Measurements from ENCODE around the gene MPHOSPH9. TPM values are rescaled to one million over a fixed set of nuclear protein-coding genes. Genes with fewer than 3 reads are reported as not detected.
A peak's percentile ranks its signal among the peaks of the same experiment; 100 is the strongest.

Gene MPHOSPH9
- total RNA-seq, 1 experiment from 2014 or later: 44.9 TPM

DNA sequence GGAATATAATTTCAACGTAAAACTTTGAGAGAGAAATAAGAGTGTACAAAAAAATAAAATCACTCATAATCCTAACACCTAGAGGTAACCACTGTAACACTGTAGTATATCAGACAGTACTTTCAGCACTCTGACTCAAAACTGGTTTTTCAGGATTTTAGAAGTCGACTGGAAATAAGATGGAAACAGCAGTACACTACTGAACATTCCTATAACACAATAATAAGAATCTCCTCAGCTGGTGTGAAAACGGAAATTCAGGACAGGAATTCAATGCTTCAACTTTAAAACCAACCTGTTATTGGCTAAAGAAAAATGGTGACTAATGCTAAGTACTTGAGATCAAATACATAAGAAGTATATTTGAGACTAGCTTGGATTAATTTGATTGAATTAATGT, 69.7 kb downstream of the MPHOSPH9 start:
- Histone ChIP-seq H3K27ac (ENCODE audit: low read depth, low read length) (no peak overlapping the region), H3K36me3 (ENCODE audit: control insufficient read depth in 1 of 2, insufficient read depth in 2 of 2, low read length in 2 of 2) (peaks cover 0 to 6% of the 10 kb centered on the region in 2 experiments; a peak in 2 of 4 replicates), H3K9me3 (ENCODE audit: control insufficient read depth in 1 of 2, insufficient read depth in 1 of 2, low read depth in 1 of 2, low read length in 2 of 2) (no peaks in the 10 kb centered on the region), H3K27me3 (ENCODE audit: insufficient read depth, low read length) (no peaks in the 10 kb centered on the region), H2AFZ (ENCODE audit: low read depth, low read length, poor library complexity, severe bottlenecking) (no peak overlapping the region), H3K79me2 (ENCODE audit: insufficient read depth, low read length) (no peaks in the 10 kb centered on the region), H3K4me3 (replicated peaks in 1 of 2; ENCODE audit: low read depth in 1 of 2, low read length in 2 of 2) (no peak overlapping the region), H3K4me2 (ENCODE audit: low read length) (no peak overlapping the region), H4K20me1 (ENCODE audit: insufficient read depth) (no peaks in the 10 kb centered on the region), H3K9ac (ENCODE audit: low read length) (no peak overlapping the region), H3K9me2 (ENCODE audit: insufficient read depth) (no peaks in the 10 kb centered on the region), H3K4me1 (ENCODE audit: control insufficient read depth in 1 of 2, insufficient read depth in 2 of 2, low read length in 2 of 2) (peaks cover 2 to 4% of the 10 kb centered on the region in 2 experiments; a peak in 2 of 4 replicates)
- ChIA-PET POLR2A (no interaction called here), CTCF (interaction anchor here (1.6 kb wide), 1 partner anchor 119 kb away, joined by 3 read pairs; no protein-coding TSS in a partner anchor), RAD21 (ENCODE audit: low non-redundant PET in 1 of 2, low total read pairs in 2 of 2, uncharacterized antibody in 2 of 2, unreplicated experiment in 2 of 2) (no interaction called here)
- DNase-seq (ENCODE audit: low read depth, low spot score): no peak
- no TSS peak for BruUV-seq (replicated peaks)
- intact Hi-C loops (cut with micrococcal nuclease): no loop called here
- no peak for ATAC-seq
- TF ChIP-seq SP1 (IDR thresholded peaks at IDR 0.05; ENCODE audit: low read depth) (0 out of 2 replicates have a peak, but pooled peaks have one; percentile 26), POLR2AphosphoS5 (IDR thresholded peaks at IDR 0.05; ENCODE audit: low read depth, low read length) (no peak)

- no peak overlapping the region for H3K4me2 ChIP-seq (ENCODE audit: low read length)
- TF ChIP-seq ATF3 (IDR thresholded peaks at IDR 0.05) (no peak), ZBTB33 (IDR thresholded peaks at IDR 0.05; ENCODE audit: extremely low read depth, insufficient replicate concordance, low read length) (no peak), REST (IDR thresholded peaks at IDR 0.05; ENCODE audit: low read depth) (no peak), JUND (IDR thresholded peaks at IDR 0.05) (no peak), ELF1 (IDR thresholded peaks at IDR 0.05; ENCODE audit: borderline replicate concordance, low read depth) (no peak), SIN3A (IDR thresholded peaks at IDR 0.05; ENCODE audit: low read depth) (no peak), ZNF274 (IDR thresholded peaks at IDR 0.05; ENCODE audit: low read depth, low read length) (no peak)
- no peak overlapping the region for H3K4me3 ChIP-seq (replicated peaks in 1 of 2; ENCODE audit: low read depth in 1 of 2, low read length in 2 of 2)
- intact Hi-C loops (cut with micrococcal nuclease): no loop called here
- H4K20me1 ChIP-seq (ENCODE audit: insufficient read depth): no peaks in the 10 kb centered on the region
- no peak for DNase-seq (ENCODE audit: low read depth, low spot score)
- H3K36me3 ChIP-seq (ENCODE audit: control insufficient read depth in 1 of 2, insufficient read depth in 2 of 2, low read length in 2 of 2): peaks cover 0 to 8% of the 10 kb centered on the region in 2 experiments; a peak in 2 of 4 replicates
- BruUV-seq (replicated peaks): no TSS peak
- H3K9ac ChIP-seq (ENCODE audit: low read length): no peak overlapping the region
- ChIA-PET POLR2A (interaction anchor here (1.0 kb wide), 1 partner anchor 71 kb away, joined by 3 read pairs; no protein-coding TSS in a partner anchor), RAD21 (ENCODE audit: low non-redundant PET in 1 of 2, low total read pairs in 2 of 2, uncharacterized antibody in 2 of 2, unreplicated experiment in 2 of 2) (no interaction called here), CTCF (no interaction called here)
- H3K9me2 ChIP-seq (ENCODE audit: insufficient read depth): no peaks in the 10 kb centered on the region
- ATAC-seq: no peak
- no peak overlapping the region for H2AFZ ChIP-seq (ENCODE audit: low read depth, low read length, poor library complexity, severe bottlenecking)
- no peaks in the 10 kb centered on the region for H3K27me3 ChIP-seq (ENCODE audit: insufficient read depth, low read length)
- H3K9me3 ChIP-seq (ENCODE audit: control insufficient read depth in 1 of 2, insufficient read depth in 1 of 2, low read depth in 1 of 2, low read length in 2 of 2): no peaks in the 10 kb centered on the region
- peaks cover 2 to 4% of the 10 kb centered on the region in 2 experiments; a peak in 2 of 4 replicates for H3K4me1 ChIP-seq (ENCODE audit: control insufficient read depth in 1 of 2, insufficient read depth in 2 of 2, low read length in 2 of 2)
- no peaks in the 10 kb centered on the region for H3K79me2 ChIP-seq (ENCODE audit: insufficient read depth, low read length)
- no peak overlapping the region for H3K27ac ChIP-seq (ENCODE audit: low read depth, low read length)
Observed at GRCh38 chr12:123160801-123161487, 72.0 kb downstream of the MPHOSPH9 start.

All from HCT116 (cell line).